Erythroblast (primary cell): ENCODE measurements around the gene SLC2A13.

Experiments
- DNase-seq, 2 experiments: peaks; one replicate each; lab custom pipeline; 2025; lab: John Stamatoyannopoulos, UW
- GATA1 ChIP-seq: IDR thresholded peaks from 2 replicates; pipeline ENCODE4 v1.6.1; 2011; ENCODE audit warnings: low read depth, mild to moderate bottlenecking, control low read depth, low read length, moderate library complexity
- POLR2A ChIP-seq: IDR thresholded peaks from 2 replicates; pipeline ENCODE4 v1.6.1; 2011; ENCODE audit warnings: mild to moderate bottlenecking, low read length

Gene SLC2A13

GRCh38 chr12:40015345-40015744 is 90.5 kb downstream of the SLC2A13 start:
- DNase-seq: no peak
- TF ChIP-seq GATA1 (no peak), POLR2A (no peak)

- TF ChIP-seq POLR2A: no peak
- DNase-seq: no peak
These were observed 92.0 kb downstream of the SLC2A13 start for GRCh38 chr12:40013847-40014246.

GRCh38 chr12:40013292-40013691 is 92.6 kb downstream of the SLC2A13 start:
- no peak for DNase-seq
- TF ChIP-seq GATA1 (no peak), POLR2A (no peak)

- DNase-seq: no peak
- no peak for TF ChIP-seq GATA1
- TF ChIP-seq POLR2A: no peak
These were observed 93.2 kb downstream of the SLC2A13 start for GRCh38 chr12:40012711-40013110.

- peak in 1 of 2 experiments; percentile 22 for DNase-seq
- TF ChIP-seq POLR2A: no peak
- TF ChIP-seq GATA1: no peak
These were observed 94.1 kb downstream of the SLC2A13 start for GRCh38 chr12:40011775-40012129.

- TF ChIP-seq POLR2A (no peak), GATA1 (no peak)
- peak; percentile 81 to 85 for DNase-seq
These were observed 94.7 kb downstream of the SLC2A13 start for GRCh38 chr12:40010899-40011774.

- DNase-seq: no peak
- TF ChIP-seq POLR2A (no peak), GATA1 (no peak)
These were observed 103.4 kb downstream of the SLC2A13 start for GRCh38 chr12:40002178-40003169.

GRCh38 chr12:40001406-40001805 is 104.5 kb downstream of the SLC2A13 start:
- TF ChIP-seq GATA1: no peak
- no peak for TF ChIP-seq POLR2A
- no peak for DNase-seq

- TF ChIP-seq GATA1 (no peak), POLR2A (no peak)
- no peak for DNase-seq
These were observed 105.0 kb downstream of the SLC2A13 start for GRCh38 chr12:40000884-40001283.

- no peak for TF ChIP-seq POLR2A
- no peak for TF ChIP-seq GATA1
- DNase-seq: no peak
These were observed 112.6 kb downstream of the SLC2A13 start for GRCh38 chr12:39993268-39993667.

- TF ChIP-seq GATA1: no peak
- TF ChIP-seq POLR2A: no peak
- DNase-seq: peak; percentile 43 to 58
These were observed 115.5 kb downstream of the SLC2A13 start for GRCh38 chr12:39990122-39991101.

GRCh38 chr12:39989501-39989900 is 116.4 kb downstream of the SLC2A13 start:
- no peak for TF ChIP-seq POLR2A
- no peak for TF ChIP-seq GATA1
- no peak for DNase-seq

GRCh38 chr12:39988574-39988973 is 117.3 kb downstream of the SLC2A13 start:
- TF ChIP-seq GATA1: no peak
- TF ChIP-seq POLR2A: no peak
- DNase-seq: no peak
